K562 (cell line): Measurements from ENCODE around the gene COL23A1. TPM values are rescaled to one million over a fixed set of nuclear protein-coding genes. Genes with fewer than 3 reads are reported as not detected.

Experiments used
- ATAC-seq: fragments of 200-7000 bp; cut with Tn5 transposase; 3 replicates; pipeline ENCODE4 v1.9.1; 2020; ENCODE audit warnings: moderate library complexity
- BruUV-seq: library from RNA; stranded (reverse); fragments of 400-500 nt; replicated peaks from 2 replicates; lab custom pipeline; 2021; lab: Mats Ljungman, UMichigan
- CTCF ChIA-PET: fragments of 300-600 bp; formaldehyde crosslinking; extraction: SDS; loops from one replicate; lab custom pipeline; 2021; ENCODE audit warnings: low intra/inter-chr PET ratio; lab: Yijun Ruan, JAX
- POLR2A ChIA-PET: fragments of 300-600, 350-650 bp; sonication (Branson Sonifier 250); formaldehyde crosslinking; extraction: SDS; loops from one replicate; lab custom pipeline; 2021; ENCODE audit warnings: antibody characterized with exemption, inconsistent platforms; lab: Yijun Ruan, JAX
- DNase-seq, 4 experiments: peaks; one replicate each; pipeline versions ENCODE4 v3.0.0 to v3.0.0-alpha.2; 2011 to 2018; ENCODE audit warnings: low spot score in 3 of 4, mixed read lengths in 3 of 4; ENCODE audit errors: extremely low read depth in 1 of 4
- FAIRE-seq: peaks from 2 replicates; lab custom pipeline; 2011; peaks lifted over from hg19 to GRCh38; lab: Jason Lieb, UNC
- H2AFZ ChIP-seq: 2 replicates; pipeline ENCODE4 v1.6.0; 2011; ENCODE audit warnings: low read depth, low read length, control low read depth, inconsistent platforms
- H3K27ac ChIP-seq: fragments of 200-600 bp; 3 replicates; pipeline ENCODE4 v1.8.0; 2011; ENCODE audit warnings: low read depth, mild to moderate bottlenecking, control low read depth, inconsistent platforms, low read length, moderate library complexity, mixed read lengths; ENCODE audit errors: extremely low read depth
- H3K27me3 ChIP-seq, 2 experiments: fragments of 300-600 bp in 1 of 2; 2 replicates in 1 of 2; 3 replicates in 1 of 2; pipeline versions ENCODE4 v1.6.0 to v1.8.0; 2011; ENCODE audit warnings: inconsistent platforms in 2 of 2, low read length in 2 of 2, mild to moderate bottlenecking in 1 of 2, mixed read lengths in 1 of 2, moderate library complexity in 1 of 2; ENCODE audit not compliant: control insufficient read depth in 2 of 2, insufficient read depth in 2 of 2
- H3K36me3 ChIP-seq: fragments of 300-600 bp; 3 replicates; pipeline ENCODE4 v1.8.0; 2011; ENCODE audit warnings: mild to moderate bottlenecking, low read length, inconsistent platforms; ENCODE audit not compliant: control insufficient read depth, insufficient read depth
- H3K4me1 ChIP-seq, 2 experiments: fragments of 200-600 bp in 1 of 2; replicated peaks in 1 of 2; 2 replicates in 1 of 2; 3 replicates in 1 of 2; pipeline versions ENCODE4 v1.5.1 to v1.8.0; 2011; ENCODE audit warnings: inconsistent platforms in 2 of 2, low read length in 2 of 2, mild to moderate bottlenecking in 1 of 2, mixed read lengths in 1 of 2, moderate library complexity in 1 of 2; ENCODE audit not compliant: control insufficient read depth in 2 of 2, insufficient read depth in 2 of 2
- H3K4me2 ChIP-seq: 2 replicates; pipeline ENCODE4 v1.6.1; 2011; ENCODE audit warnings: low read length, control low read depth, inconsistent platforms, mixed read lengths; ENCODE audit not compliant: insufficient read depth
- H3K4me3 ChIP-seq: fragments of 200-600 bp; sonication (generic), shearing (Covaris generic); 2 replicates; pipeline ENCODE4 v1.5.1; 2016; ENCODE audit warnings: control low read depth, inconsistent platforms
- H3K79me2 ChIP-seq: fragments of 200-600 bp; 3 replicates; pipeline ENCODE4 v1.8.0; 2011; ENCODE audit warnings: low read length, inconsistent platforms; ENCODE audit not compliant: control insufficient read depth, insufficient read depth
- H3K9ac ChIP-seq, 2 experiments: 2 replicates each; pipeline versions ENCODE4 v1.6.0 to v1.6.1; 2011; ENCODE audit warnings: low read depth in 2 of 2, low read length in 2 of 2, control low read depth in 1 of 2, inconsistent platforms in 1 of 2, mild to moderate bottlenecking in 1 of 2, mixed read lengths in 1 of 2; ENCODE audit not compliant: insufficient read depth in 1 of 2
- H3K9me1 ChIP-seq: one replicate; pipeline ENCODE4 v1.6.0; 2011; ENCODE audit warnings: inconsistent platforms, mild to moderate bottlenecking, low read length, moderate library complexity; ENCODE audit not compliant: control insufficient read depth, insufficient read depth
- H3K9me3 ChIP-seq: replicated peaks from 2 replicates; pipeline ENCODE4 v1.5.1; 2011; ENCODE audit warnings: low read depth, low read length, inconsistent platforms; ENCODE audit not compliant: control insufficient read depth, insufficient read depth
- H4K20me1 ChIP-seq: replicated peaks from 2 replicates; pipeline ENCODE4 v1.6.1; 2011; ENCODE audit warnings: low read length, inconsistent platforms, mixed read lengths; ENCODE audit not compliant: control insufficient read depth, insufficient read depth
- ETV5 ChIP-seq: sonication (generic); formaldehyde crosslinking; IDR thresholded peaks from 2 replicates; pipeline ENCODE4 v1.4.0; 2020; ENCODE audit warnings: low read depth, mild to moderate bottlenecking, missing genetic modification reagents
- KAT2B ChIP-seq: IDR thresholded peaks from one replicate; pipeline ENCODE4 v1.6.1; 2012; ENCODE audit warnings: low read depth, mild to moderate bottlenecking, control low read depth, inconsistent platforms, low read length, moderate library complexity
- KLF10 ChIP-seq: fragments of 250-450 bp; sonication (Bioruptor Pico); IDR thresholded peaks from 2 replicates; pipeline ENCODE4 v1.6.1; 2021; ENCODE audit warnings: matching md5 sums
- SP1 ChIP-seq: sonication (generic); formaldehyde crosslinking; IDR thresholded peaks from 2 replicates; pipeline ENCODE4 v1.8.1; 2022; ENCODE audit warnings: mild to moderate bottlenecking, missing genetic modification reagents
- WGBS: fragments of 100-300 bp; shearing (Covaris generic); methylation state at CpG from one replicate; pipeline ENCODE4 v1.1.6; 2016; ENCODE audit warnings: low coverage, mixed read lengths; ENCODE audit not compliant: insufficient coverage; ENCODE audit errors: missing lambda C conversion rate; 5-methylcytosine and 5-hydroxymethylcytosine counted together
- in situ Hi-C: fragments of 300-500 bp; cut with MboI; formaldehyde crosslinking; loops from 4 replicates; pipeline ENCODE4 v1.15.0; 2018; ENCODE audit warnings: inconsistent platforms, mixed read lengths
- intact Hi-C: fragments of 100-400 bp; cut with micrococcal nuclease; formaldehyde crosslinking; loops from 2 replicates; pipeline ENCODE4 v1.14.2; 2022
- polyA plus RNA-seq, 8 experiments: library from polyadenylated mRNA; depleted of rRNA in 4 of 8; stranded (reverse) in 5 of 8; unstranded in 3 of 8; fragments of >200 nt; fragmentation: Nextera tagmentation in 2 of 8; fragmentation: Illumina TruSeq in 1 of 8; extraction: Ambion mirVana in 2 of 8; extraction: Trizol in 1 of 8; gene quantifications; 2 replicates each; pipeline versions ENCODE4 v1.2.1 to v1.2.3, GENCODE V29; 2011 to 2014; ENCODE audit warnings: inconsistent platforms in 1 of 8, missing spikeins in 1 of 8
- total RNA-seq, 7 experiments: library from RNA; depleted of rRNA in 6 of 7; stranded (reverse); fragments of >200 nt in 6 of 7; fragmentation: Illumina TruSeq in 2 of 7; extraction: Trizol in 2 of 7; gene quantifications; 2 replicates each; pipeline versions ENCODE4 v1.2.1 to v1.2.3, GENCODE V29; 2011 to 2021; ENCODE audit warnings: low replicate concordance in 1 of 7
- TF ChIP-seq, protein P1 (sequence below): sonication (generic); formaldehyde crosslinking; IDR thresholded peaks from 2 replicates; pipeline ENCODE4 v1.8.0; 2022; ENCODE audit warnings: mild to moderate bottlenecking, missing genetic modification reagents
- TF ChIP-seq, protein P2 (sequence below): sonication (generic); formaldehyde crosslinking; IDR thresholded peaks from 2 replicates; pipeline ENCODE4 v1.8.1; 2023; ENCODE audit warnings: missing genetic modification reagents, mild to moderate bottlenecking, borderline replicate concordance
- TF ChIP-seq, protein P3 (sequence below): fragments of 250-450 bp; sonication (Bioruptor Pico); IDR thresholded peaks from 2 replicates; pipeline ENCODE4 v1.4.0; 2020; ENCODE audit warnings: mild to moderate bottlenecking, moderate library complexity

Gene COL23A1
- total and polyA plus RNA-seq, 9 of the 15 experiments (the other 6 are each of a cell fraction or from before 2014, with no cell fraction given), result 0.09 TPM; not detected in 8

DNA sequence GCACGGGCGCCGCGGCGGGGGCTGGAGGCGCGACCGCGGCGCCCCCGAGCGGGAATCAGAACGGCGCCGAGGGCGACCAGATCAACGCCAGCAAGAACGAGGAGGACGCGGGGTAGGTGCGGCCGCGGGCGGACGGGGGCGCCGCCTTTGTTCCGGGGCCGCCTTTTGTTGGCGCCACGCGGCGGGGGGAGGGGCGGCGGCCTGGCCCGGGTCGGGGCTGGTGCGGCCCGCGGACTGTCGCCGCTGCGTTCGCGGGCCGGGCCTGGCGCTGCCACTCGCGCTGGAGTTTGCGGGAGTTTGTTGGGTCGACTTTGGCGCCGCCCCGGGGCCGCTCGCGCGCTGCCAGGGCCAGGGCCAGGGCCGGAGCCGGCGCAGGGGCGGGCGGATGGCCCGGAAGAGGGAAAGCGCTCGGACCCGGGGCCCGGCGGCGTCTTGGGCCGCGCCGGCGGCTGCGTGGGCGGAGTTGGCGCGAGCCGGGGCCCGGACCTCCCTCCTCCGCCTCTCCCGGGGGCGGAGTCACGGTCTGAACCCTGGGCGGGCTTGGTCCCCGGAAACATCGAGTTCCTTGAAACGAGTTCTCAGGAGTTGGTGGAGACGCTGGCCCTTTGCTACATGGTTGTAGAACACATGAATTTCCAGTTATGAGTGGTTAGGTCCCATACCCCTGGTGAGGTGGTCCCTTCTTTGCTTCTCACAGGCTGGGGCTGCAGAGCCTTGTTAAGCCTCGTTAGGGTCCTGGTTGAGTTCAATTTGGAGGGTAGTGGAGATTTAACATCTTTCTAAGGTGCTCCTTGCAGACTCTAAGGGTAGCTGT is 385.1 kb downstream of the COL23A1 start (continued):
- TF ChIP-seq, protein P1, sequence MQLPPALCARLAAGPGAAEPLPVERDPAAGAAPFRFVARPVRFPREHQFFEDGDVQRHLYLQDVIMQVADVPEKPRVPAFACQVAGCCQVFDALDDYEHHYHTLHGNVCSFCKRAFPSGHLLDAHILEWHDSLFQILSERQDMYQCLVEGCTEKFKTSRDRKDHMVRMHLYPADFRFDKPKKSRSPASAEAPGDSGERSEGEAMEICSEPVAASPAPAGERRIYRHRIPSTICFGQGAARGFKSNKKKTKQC (CRISPR knock-in tag), result 0 out of 2 replicates have a peak, but pooled peaks have one; percentile 45
- TF ChIP-seq ETV5 (0 out of 2 replicates have a peak, but pooled peaks have one; percentile 21), KLF10 (CRISPR knock-in tag) (no peak), KAT2B (no peak)

DNA sequence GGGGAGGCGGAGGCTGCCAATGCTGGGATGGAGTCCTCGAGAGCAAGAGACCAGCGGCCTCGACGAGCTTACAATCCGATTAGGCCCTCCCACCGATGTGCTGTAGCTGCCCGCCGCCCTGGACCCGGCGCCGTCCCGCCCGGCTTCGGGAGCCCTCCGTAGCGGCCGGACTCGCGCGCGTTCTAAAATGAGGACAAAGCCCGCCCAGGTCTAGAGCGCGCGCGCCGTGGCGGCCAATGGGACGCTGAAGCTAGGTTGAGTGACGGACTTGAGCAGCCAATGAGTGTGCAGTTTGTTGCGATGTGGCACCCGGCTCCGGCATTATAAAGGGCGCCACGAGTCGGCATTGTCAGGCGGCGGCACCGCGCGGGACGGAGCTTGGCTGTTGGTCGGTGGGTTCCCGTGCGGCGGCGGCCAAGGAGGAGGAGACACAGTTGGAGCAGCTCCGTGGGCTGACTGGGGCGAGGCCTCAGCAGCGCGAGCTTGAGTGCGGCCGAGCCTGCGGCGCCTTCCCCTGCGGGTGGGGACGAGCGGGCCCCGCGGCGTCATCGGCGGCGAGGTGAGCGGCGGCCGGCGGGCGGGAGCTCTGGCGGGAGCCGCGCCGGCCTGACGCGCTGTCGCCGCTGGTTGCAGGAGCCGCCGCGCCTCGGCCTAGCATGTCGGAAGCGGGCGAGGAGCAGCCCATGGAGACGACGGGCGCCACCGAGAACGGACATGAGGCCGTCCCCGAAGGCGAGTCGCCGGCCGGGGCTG is 385.8 kb downstream of the COL23A1 start, which contains the start of gene HNRNPAB:
TSS of gene HNRNPAB (plus strand) at position 352 of the 753 bp plus-strand sequence. CDS start at position 657, 305 bp downstream.
- Histone ChIP-seq H3K79me2 (peaks cover 63% of the 10 kb centered on the region), H3K9me3 (no peaks in the 10 kb centered on the region), H3K36me3 (peaks cover 41% of the 10 kb centered on the region), H3K4me2 (peak within 1 kb of the TSS; percentile 96), H3K9ac (peak within 1 kb of the TSS; percentile 93 to 99), H3K4me1 (peaks cover 21 to 23% of the 10 kb centered on the region in 2 experiments; a peak in 4 of 5 replicates), H3K27me3 (no peaks in the 10 kb centered on the region), H3K27ac (peak within 1 kb of the TSS; percentile 94), H4K20me1 (peaks cover 43% of the 10 kb centered on the region), H3K4me3 (peak within 1 kb of the TSS; percentile 80), H2AFZ (peak within 1 kb of the TSS; percentile 90), H3K9me1 (peaks cover 10% of the 10 kb centered on the region)
- peak; percentile 97 to 100 (median 98) for DNase-seq
- POLR2A ChIA-PET, result interaction anchor here (0.6 to 1.6 kb wide), 30 partner anchors 8 to 1418 kb away, joined by 3 to 22 read pairs (median 3); partner anchors contain the start of gene PHYKPL
- 1% methylated on average over 82 of the region's 96 CpGs for WGBS
- peak; percentile 87 for ATAC-seq
- in situ Hi-C loops (no loop called here), intact Hi-C loops (no loop called here)
- CTCF ChIA-PET, result no interaction called here
- peak; percentile 84 for FAIRE-seq
- TSS peak; percentile 48 for BruUV-seq
- TF ChIP-seq, protein P2, sequence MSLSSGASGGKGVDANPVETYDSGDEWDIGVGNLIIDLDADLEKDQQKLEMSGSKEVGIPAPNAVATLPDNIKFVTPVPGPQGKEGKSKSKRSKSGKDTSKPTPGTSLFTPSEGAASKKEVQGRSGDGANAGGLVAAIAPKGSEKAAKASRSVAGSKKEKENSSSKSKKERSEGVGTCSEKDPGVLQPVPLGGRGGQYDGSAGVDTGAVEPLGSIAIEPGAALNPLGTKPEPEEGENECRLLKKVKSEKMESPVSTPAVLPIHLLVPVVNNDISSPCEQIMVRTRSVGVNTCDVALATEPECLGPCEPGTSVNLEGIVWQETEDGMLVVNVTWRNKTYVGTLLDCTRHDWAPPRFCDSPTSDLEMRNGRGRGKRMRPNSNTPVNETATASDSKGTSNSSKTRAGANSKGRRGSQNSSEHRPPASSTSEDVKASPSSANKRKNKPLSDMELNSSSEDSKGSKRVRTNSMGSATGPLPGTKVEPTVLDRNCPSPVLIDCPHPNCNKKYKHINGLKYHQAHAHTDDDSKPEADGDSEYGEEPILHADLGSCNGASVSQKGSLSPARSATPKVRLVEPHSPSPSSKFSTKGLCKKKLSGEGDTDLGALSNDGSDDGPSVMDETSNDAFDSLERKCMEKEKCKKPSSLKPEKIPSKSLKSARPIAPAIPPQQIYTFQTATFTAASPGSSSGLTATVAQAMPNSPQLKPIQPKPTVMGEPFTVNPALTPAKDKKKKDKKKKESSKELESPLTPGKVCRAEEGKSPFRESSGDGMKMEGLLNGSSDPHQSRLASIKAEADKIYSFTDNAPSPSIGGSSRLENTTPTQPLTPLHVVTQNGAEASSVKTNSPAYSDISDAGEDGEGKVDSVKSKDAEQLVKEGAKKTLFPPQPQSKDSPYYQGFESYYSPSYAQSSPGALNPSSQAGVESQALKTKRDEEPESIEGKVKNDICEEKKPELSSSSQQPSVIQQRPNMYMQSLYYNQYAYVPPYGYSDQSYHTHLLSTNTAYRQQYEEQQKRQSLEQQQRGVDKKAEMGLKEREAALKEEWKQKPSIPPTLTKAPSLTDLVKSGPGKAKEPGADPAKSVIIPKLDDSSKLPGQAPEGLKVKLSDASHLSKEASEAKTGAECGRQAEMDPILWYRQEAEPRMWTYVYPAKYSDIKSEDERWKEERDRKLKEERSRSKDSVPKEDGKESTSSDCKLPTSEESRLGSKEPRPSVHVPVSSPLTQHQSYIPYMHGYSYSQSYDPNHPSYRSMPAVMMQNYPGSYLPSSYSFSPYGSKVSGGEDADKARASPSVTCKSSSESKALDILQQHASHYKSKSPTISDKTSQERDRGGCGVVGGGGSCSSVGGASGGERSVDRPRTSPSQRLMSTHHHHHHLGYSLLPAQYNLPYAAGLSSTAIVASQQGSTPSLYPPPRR (CRISPR knock-in tag), result peak; percentile 89
- TF ChIP-seq, protein P3, sequence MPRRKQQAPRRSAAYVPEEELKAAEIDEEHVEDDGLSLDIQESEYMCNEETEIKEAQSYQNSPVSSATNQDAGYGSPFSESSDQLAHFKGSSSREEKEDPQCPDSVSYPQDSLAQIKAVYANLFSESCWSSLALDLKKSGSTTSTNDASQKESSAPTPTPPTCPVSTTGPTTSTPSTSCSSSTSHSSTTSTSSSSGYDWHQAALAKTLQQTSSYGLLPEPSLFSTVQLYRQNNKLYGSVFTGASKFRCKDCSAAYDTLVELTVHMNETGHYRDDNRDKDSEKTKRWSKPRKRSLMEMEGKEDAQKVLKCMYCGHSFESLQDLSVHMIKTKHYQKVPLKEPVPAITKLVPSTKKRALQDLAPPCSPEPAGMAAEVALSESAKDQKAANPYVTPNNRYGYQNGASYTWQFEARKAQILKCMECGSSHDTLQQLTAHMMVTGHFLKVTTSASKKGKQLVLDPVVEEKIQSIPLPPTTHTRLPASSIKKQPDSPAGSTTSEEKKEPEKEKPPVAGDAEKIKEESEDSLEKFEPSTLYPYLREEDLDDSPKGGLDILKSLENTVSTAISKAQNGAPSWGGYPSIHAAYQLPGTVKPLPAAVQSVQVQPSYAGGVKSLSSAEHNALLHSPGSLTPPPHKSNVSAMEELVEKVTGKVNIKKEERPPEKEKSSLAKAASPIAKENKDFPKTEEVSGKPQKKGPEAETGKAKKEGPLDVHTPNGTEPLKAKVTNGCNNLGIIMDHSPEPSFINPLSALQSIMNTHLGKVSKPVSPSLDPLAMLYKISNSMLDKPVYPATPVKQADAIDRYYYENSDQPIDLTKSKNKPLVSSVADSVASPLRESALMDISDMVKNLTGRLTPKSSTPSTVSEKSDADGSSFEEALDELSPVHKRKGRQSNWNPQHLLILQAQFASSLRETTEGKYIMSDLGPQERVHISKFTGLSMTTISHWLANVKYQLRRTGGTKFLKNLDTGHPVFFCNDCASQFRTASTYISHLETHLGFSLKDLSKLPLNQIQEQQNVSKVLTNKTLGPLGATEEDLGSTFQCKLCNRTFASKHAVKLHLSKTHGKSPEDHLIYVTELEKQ (CRISPR knock-in tag), result no peak
- TF ChIP-seq SP1 (CRISPR knock-in tag), result peak; percentile 87
